ENCODE measurements around the gene RAB5A. TPM values are rescaled to one million over a fixed set of nuclear protein-coding genes. Genes with fewer than 3 reads are reported as not detected.
"Not testable (repeated sequence)": the region's sequence is repeated elsewhere in the genome, so short reads cannot be mapped to it uniquely, and the experiment has no call there.

Gene RAB5A
- polyA plus RNA-seq, 1 experiment = 29.8 TPM

GRCh38 chr3:19947549-19948225 lies 790 bp downstream of the RAB5A start:
- CTCF ChIA-PET = interaction anchor here (1.1 kb wide), 1 partner anchor 10 kb away, joined by 4 read pairs; no protein-coding TSS in a partner anchor
- Histone ChIP-seq H3K4me3 (ENCODE audit: low read depth, low read length) (peak overlapping the region; percentile 74), H3K36me3 (ENCODE audit: control insufficient read depth, insufficient read depth, low read length) (peaks cover 8% of the 10 kb centered on the region), H3K27me3 (ENCODE audit: control insufficient read depth, insufficient read depth, low read length) (no peaks in the 10 kb centered on the region)
- POLR2A ChIA-PET = no interaction called here
- no peak for DNase-seq (ENCODE audit: low read depth)
- no peak for TF ChIP-seq CTCF (IDR thresholded peaks at IDR 0.05; ENCODE audit: insufficient read depth, low read depth, low read length)

- Histone ChIP-seq H3K36me3 (ENCODE audit: control insufficient read depth, insufficient read depth, low read length) (peaks cover 8% of the 10 kb centered on the region), H3K4me3 (ENCODE audit: low read depth, low read length) (peak overlapping the region; percentile 74), H3K27me3 (ENCODE audit: control insufficient read depth, insufficient read depth, low read length) (no peaks in the 10 kb centered on the region)
- DNase-seq (ENCODE audit: low read depth) = no peak
- no peak for TF ChIP-seq CTCF (IDR thresholded peaks at IDR 0.05; ENCODE audit: insufficient read depth, low read depth, low read length)
- ChIA-PET POLR2A (no interaction called here), CTCF (interaction anchor here (1.1 kb wide), 1 partner anchor 10 kb away, joined by 4 read pairs; no protein-coding TSS in a partner anchor)
Measured at GRCh38 chr3:19948226-19948591, 1.3 kb downstream of the RAB5A start.

GRCh38 chr3:19950316-19950715 lies 3.4 kb downstream of the RAB5A start:
- CTCF ChIA-PET = no interaction called here

GRCh38 chr3:19954676-19955075 lies 7.8 kb downstream of the RAB5A start:
- H3K27me3 ChIP-seq (ENCODE audit: control insufficient read depth, insufficient read depth, low read length) = no peaks in the 10 kb centered on the region
- POLR2A ChIA-PET = interaction anchor here (0.6 kb wide), 1 partner anchor 21 kb away, joined by 3 read pairs; no protein-coding TSS in a partner anchor
- DNase-seq (ENCODE audit: low read depth) = no peak
- no peak overlapping the region for H3K4me3 ChIP-seq (ENCODE audit: low read depth, low read length)
- CTCF ChIA-PET = interaction anchor here (0.8 to 2.1 kb wide), 2 partner anchors 12 to 85 kb away, joined by 3 to 5 read pairs; partner anchors contain the start of gene KAT2B
- H3K36me3 ChIP-seq (ENCODE audit: control insufficient read depth, insufficient read depth, low read length) = peaks cover 11% of the 10 kb centered on the region
- no peak for TF ChIP-seq CTCF (IDR thresholded peaks at IDR 0.05; ENCODE audit: insufficient read depth, low read depth, low read length)

More at GRCh38 chr3:19950316-19950715, 3.4 kb downstream of the RAB5A start:
- no peak for TF ChIP-seq CTCF (IDR thresholded peaks at IDR 0.05; ENCODE audit: insufficient read depth, low read depth, low read length)
- POLR2A ChIA-PET = no interaction called here
- H3K27me3 ChIP-seq (ENCODE audit: control insufficient read depth, insufficient read depth, low read length) = no peaks in the 10 kb centered on the region
- peaks cover 10% of the 10 kb centered on the region for H3K36me3 ChIP-seq (ENCODE audit: control insufficient read depth, insufficient read depth, low read length)
- H3K4me3 ChIP-seq (ENCODE audit: low read depth, low read length) = no peak overlapping the region
- DNase-seq (ENCODE audit: low read depth) = no peak

- ChIA-PET POLR2A (interaction anchor here (0.7 kb wide), 1 partner anchor 21 kb away, joined by 9 read pairs; no protein-coding TSS in a partner anchor), CTCF (interaction anchor here (1.1 kb wide), 1 partner anchor 9 kb away, joined by 4 read pairs; no protein-coding TSS in a partner anchor)
- H3K36me3 ChIP-seq (ENCODE audit: control insufficient read depth, insufficient read depth, low read length); DNase-seq (ENCODE audit: low read depth); H3K27me3 ChIP-seq (ENCODE audit: control insufficient read depth, insufficient read depth, low read length); H3K4me3 ChIP-seq (ENCODE audit: low read depth, low read length): not testable (repeated sequence)
Measured at GRCh38 chr3:19957354-19957753, 10.5 kb downstream of the RAB5A start.
